Skeletal muscle tissue (tissue), 4 donors: ENCODE results near the gene STRN4. TPM values are rescaled to one million over a fixed set of nuclear protein-coding genes. Genes with fewer than 3 reads are reported as not detected.

Experiments
- H3K27ac ChIP-seq: one replicate; pipeline ENCODE4 v1.7.0; 2013; ENCODE audit warnings: mild to moderate bottlenecking, low read depth, low read length, inconsistent platforms
- H3K27me3 ChIP-seq, 3 donors: one replicate each; pipeline ENCODE4 v1.7.0; 2013; ENCODE audit warnings: low read length in 3 of 3; ENCODE audit not compliant: control insufficient read depth in 3 of 3, insufficient read depth in 3 of 3
- H3K36me3 ChIP-seq, 3 donors: one replicate each; pipeline ENCODE4 v1.7.0; 2013; ENCODE audit warnings: low read length in 3 of 3; ENCODE audit not compliant: control insufficient read depth in 3 of 3, insufficient read depth in 3 of 3
- H3K4me1 ChIP-seq, 3 donors: one replicate each; pipeline ENCODE4 v1.7.0; 2013; ENCODE audit warnings: low read length in 3 of 3, mild to moderate bottlenecking in 3 of 3; ENCODE audit not compliant: control insufficient read depth in 3 of 3, insufficient read depth in 3 of 3
- H3K4me3 ChIP-seq, 3 donors: one replicate each; pipeline ENCODE4 v1.7.0; 2013; ENCODE audit warnings: low read length in 3 of 3
- H3K9ac ChIP-seq, 3 donors: one replicate each; pipeline ENCODE4 v1.7.0; 2013; ENCODE audit warnings: low read length in 3 of 3, mild to moderate bottlenecking in 3 of 3, moderate library complexity in 2 of 3, low read depth in 1 of 3
- H3K9me3 ChIP-seq, 3 donors: one replicate each; pipeline ENCODE4 v1.7.0; 2013; ENCODE audit warnings: low read length in 3 of 3; ENCODE audit not compliant: control insufficient read depth in 3 of 3
- total RNA-seq: library from RNA; depleted of rRNA; stranded (reverse); fragments of >200 nt; gene quantifications from one replicate; pipeline ENCODE4 v1.2.3, GENCODE V29; 2014
- donor health status: Osteomylitis.

The STRN4 gene
- total RNA-seq, 1 donor from 2014 or later = 28.2 TPM

DNA sequence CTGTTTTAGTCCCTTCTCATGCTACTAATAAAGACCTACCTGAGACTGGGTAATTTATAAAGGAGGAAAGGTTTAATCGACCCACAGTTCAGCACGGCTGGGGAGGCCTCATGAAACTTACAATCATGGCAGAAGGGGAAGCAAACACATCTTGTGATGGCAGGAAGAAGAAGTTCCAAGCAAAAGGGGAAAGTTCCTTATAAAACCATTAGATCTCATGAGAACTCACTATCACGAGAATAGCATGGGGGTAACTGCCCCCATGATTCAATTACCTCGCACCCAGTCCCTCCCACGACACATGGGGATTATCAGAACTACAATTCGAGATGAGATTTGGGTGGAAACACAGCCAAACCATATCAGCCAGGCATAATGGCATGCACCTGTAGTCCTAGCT lies 13.0 kb upstream of the STRN4 start:
- Histone ChIP-seq H3K27me3 (no peaks in the 10 kb centered on the region), H3K27ac (peak overlapping the region; percentile 51), H3K4me1 (peaks cover 9 to 16% (median 12%) of the 10 kb centered on the region in 3 donors), H3K4me3 (no peak overlapping the region), H3K9ac (no peak overlapping the region), H3K36me3 (peaks cover 6 to 11% (median 9%) of the 10 kb centered on the region in 3 donors), H3K9me3 (no peaks in the 10 kb centered on the region)

DNA sequence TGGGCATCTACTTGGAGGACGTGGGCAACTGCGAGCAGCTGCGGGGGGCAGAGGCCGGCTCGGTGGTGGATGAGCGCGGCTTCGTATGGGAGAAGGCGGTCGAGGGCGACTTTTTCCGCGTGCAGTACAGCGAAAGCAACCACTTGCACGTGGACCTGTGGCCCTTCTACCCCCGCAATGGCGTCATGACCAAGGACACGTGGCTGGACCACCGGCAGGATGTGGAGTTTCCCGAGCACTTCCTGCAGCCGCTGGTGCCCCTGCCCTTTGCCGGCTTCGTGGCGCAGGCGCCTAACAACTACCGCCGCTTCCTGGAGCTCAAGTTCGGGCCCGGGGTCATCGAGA lies 10.3 kb upstream of the STRN4 start:
- Histone ChIP-seq H3K27me3 (no peaks in the 10 kb centered on the region), H3K4me1 (peaks cover 9 to 16% (median 11%) of the 10 kb centered on the region in 3 donors), H3K27ac (no peak overlapping the region), H3K36me3 (peaks cover 15 to 20% (median 18%) of the 10 kb centered on the region in 3 donors), H3K4me3 (no peak overlapping the region), H3K9ac (no peak overlapping the region), H3K9me3 (no peaks in the 10 kb centered on the region)

DNA sequence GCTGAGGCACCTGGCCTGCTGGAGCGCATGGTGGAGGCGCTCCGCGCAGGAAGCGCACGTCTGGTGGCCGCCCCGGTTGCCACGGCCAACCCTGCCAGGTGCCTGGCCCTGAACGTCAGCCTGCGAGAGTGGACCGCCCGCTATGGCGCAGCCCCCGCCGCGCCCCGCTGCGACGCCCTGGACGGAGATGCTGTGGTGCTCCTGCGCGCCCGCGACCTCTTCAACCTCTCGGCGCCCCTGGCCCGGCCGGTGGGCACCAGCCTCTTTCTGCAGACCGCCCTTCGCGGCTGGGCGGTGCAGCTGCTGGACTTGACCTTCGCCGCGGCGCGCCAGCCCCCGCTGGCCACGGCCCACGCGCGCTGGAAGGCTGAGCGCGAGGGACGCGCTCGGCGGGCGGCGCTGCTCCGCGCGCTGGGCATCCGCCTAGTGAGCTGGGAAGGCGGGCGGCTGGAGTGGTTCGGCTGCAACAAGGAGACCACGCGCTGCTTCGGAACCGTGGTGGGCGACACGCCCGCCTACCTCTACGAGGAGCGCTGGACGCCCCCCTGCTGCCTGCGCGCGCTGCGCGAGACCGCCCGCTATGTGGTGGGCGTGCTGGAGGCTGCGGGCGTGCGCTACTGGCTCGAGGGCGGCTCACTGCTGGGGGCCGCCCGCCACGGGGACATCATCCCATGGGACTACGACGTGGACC lies 9.7 kb upstream of the STRN4 start:
- Histone ChIP-seq H3K9ac (no peak overlapping the region), H3K4me3 (no peak overlapping the region), H3K27me3 (no peaks in the 10 kb centered on the region), H3K36me3 (peaks cover 15 to 20% (median 20%) of the 10 kb centered on the region in 3 donors), H3K27ac (no peak overlapping the region), H3K4me1 (peaks cover 9 to 16% (median 10%) of the 10 kb centered on the region in 3 donors), H3K9me3 (no peaks in the 10 kb centered on the region)

GRCh38 chr19:46755077-46755852 lies 9.0 kb upstream of the STRN4 start:
- H3K36me3 ChIP-seq = peaks cover 15 to 25% (median 25%) of the 10 kb centered on the region in 3 donors
- no peaks in the 10 kb centered on the region for H3K27me3 ChIP-seq
- no peak overlapping the region for H3K9ac ChIP-seq
- peaks cover 9 to 16% (median 10%) of the 10 kb centered on the region in 3 donors for H3K4me1 ChIP-seq
- H3K9me3 ChIP-seq = no peaks in the 10 kb centered on the region
- no peak overlapping the region for H3K4me3 ChIP-seq
- H3K27ac ChIP-seq = no peak overlapping the region

- H3K27ac ChIP-seq = no peak overlapping the region
- peaks cover 0 to 13% (median 2%) of the 10 kb centered on the region in 3 donors for H3K4me1 ChIP-seq
- peaks cover 18 to 32% (median 29%) of the 10 kb centered on the region in 3 donors for H3K36me3 ChIP-seq
- H3K9me3 ChIP-seq = no peaks in the 10 kb centered on the region
- H3K4me3 ChIP-seq = no peak overlapping the region
- H3K27me3 ChIP-seq = no peaks in the 10 kb centered on the region
- H3K9ac ChIP-seq = no peak overlapping the region
These were observed 7.3 kb upstream of the STRN4 start for GRCh38 chr19:46753420-46754155.

DNA sequence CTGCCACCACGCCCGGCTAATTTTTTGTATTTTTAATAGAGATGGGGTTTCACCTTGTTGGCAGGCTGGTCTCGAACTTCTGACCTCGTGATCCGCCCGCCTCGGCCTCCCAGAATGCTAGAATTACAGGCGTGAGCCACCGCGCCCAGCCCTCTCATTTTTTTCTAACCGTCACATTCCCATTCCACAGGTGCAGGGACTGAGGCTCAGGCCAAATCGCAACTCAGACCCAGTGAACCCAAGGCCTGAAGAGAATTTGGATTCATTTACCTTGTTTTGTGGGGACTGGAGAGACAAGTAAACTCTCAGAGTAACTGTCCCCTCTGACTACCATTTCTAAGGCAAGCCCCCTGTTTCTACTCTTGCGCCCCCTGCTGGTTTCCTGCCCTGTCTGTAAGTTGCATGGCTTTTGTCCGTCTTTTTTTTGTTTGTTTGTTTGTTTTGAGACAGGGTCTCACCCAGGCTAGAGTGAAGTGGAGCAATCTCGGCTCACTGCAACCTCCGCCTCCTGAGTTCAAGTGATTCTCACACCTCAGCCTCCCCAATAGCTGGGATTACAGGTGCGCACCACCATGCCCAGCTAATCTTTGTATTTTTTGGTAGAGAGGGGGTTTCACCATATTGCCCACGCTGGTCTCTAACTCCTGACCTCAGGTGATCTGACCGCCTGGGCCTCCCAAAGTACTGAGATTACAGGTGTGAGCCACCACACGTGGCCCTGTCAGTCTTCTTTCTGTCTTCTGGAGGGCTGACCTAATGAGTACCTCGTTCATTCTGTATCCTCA lies 2.3 kb upstream of the STRN4 start:
- Histone ChIP-seq H3K9me3 (no peaks in the 10 kb centered on the region), H3K4me1 (peaks cover 21 to 33% (median 24%) of the 10 kb centered on the region in 3 donors), H3K27me3 (no peaks in the 10 kb centered on the region), H3K36me3 (peaks cover 8 to 27% (median 16%) of the 10 kb centered on the region in 3 donors), H3K9ac (no peak overlapping the region), H3K4me3 (no peak overlapping the region), H3K27ac (no peak overlapping the region)

- Histone ChIP-seq H3K9ac (peak within 1 kb of the TSS; percentile 92 to 95 (median 95)), H3K4me3 (peak within 1 kb of the TSS; percentile 78 to 92 (median 88)), H3K4me1 (peaks cover 39 to 54% (median 42%) of the 10 kb centered on the region in 3 donors), H3K27me3 (no peaks in the 10 kb centered on the region), H3K36me3 (peaks cover 4 to 21% (median 11%) of the 10 kb centered on the region in 3 donors), H3K9me3 (no peaks in the 10 kb centered on the region), H3K27ac (peak within 1 kb of the TSS; percentile 73)
These were observed 549 bp downstream of the STRN4 start, which contains the start of gene FKRP for GRCh38 chr19:46745521-46746280. Gene FKRP (plus strand): TSS chr19:46746057. CDS start chr19:46755451, 9,394 bp downstream.

- Histone ChIP-seq H3K9me3 (no peaks in the 10 kb centered on the region), H3K27me3 (no peaks in the 10 kb centered on the region), H3K4me3 (peak overlapping the region; percentile 67 to 92 (median 88)), H3K36me3 (peaks cover 6 to 16% (median 9%) of the 10 kb centered on the region in 3 donors), H3K4me1 (peaks cover 46 to 54% (median 47%) of the 10 kb centered on the region in 3 donors), H3K27ac (peak overlapping the region; percentile 73), H3K9ac (peak overlapping the region; percentile 92 to 95 (median 95))
These were observed 1.2 kb downstream of the STRN4 start for GRCh38 chr19:46745030-46745429.
